CD4-positive, alpha-beta T cell (primary cell): ENCODE results near the gene SLC30A1. TPM values are rescaled to one million over a fixed set of nuclear protein-coding genes. Genes with fewer than 3 reads are reported as not detected.

Source experiments
- ATAC-seq: fragments of 200-7000 bp; cut with Tn5 transposase; one replicate; pipeline ENCODE4 v1.10.0; 2022; ENCODE audit warnings: mild to moderate bottlenecking; ENCODE audit not compliant: poor library complexity
- CTCF ChIA-PET: fragments of 350-600 bp; sonication (Branson Sonifier 250); formaldehyde crosslinking; loops from one replicate; lab custom pipeline; 2021; ENCODE audit warnings: antibody characterized with exemption, inconsistent platforms; lab: Charles Lee
- POLR2A ChIA-PET: fragments of 350-600 bp; sonication (Branson Sonifier 250); formaldehyde crosslinking; loops from one replicate; lab custom pipeline; 2021; ENCODE audit warnings: antibody characterized with exemption, inconsistent platforms; lab: Charles Lee
- DNase-seq, 14 experiments: peaks; one replicate each; pipeline ENCODE4 v3.0.0-alpha.2; 2013 to 2020; ENCODE audit warnings: mixed read lengths in 2 of 14
- H3K27ac ChIP-seq, 2 donors: one replicate each; pipeline versions ENCODE4 v1.5.1 to v1.7.0; 2013; ENCODE audit warnings: low read length in 2 of 2, low read depth in 1 of 2, mild to moderate bottlenecking in 1 of 2
- H3K27me3 ChIP-seq, 2 experiments: 1 replicate in 1 of 2; 2 replicates in 1 of 2; pipeline versions ENCODE4 v1.6.1 to v1.7.0; 2013; ENCODE audit warnings: low read length in 2 of 2, control low read depth in 1 of 2, mild to moderate bottlenecking in 1 of 2, moderate library complexity in 1 of 2; ENCODE audit not compliant: insufficient read depth in 2 of 2, control insufficient read depth in 1 of 2
- H3K36me3 ChIP-seq: one replicate; pipeline ENCODE4 v1.6.1; 2013; ENCODE audit warnings: low read length, control low read depth; ENCODE audit not compliant: insufficient read depth
- H3K4me1 ChIP-seq: one replicate; pipeline ENCODE4 v1.6.1; 2013; ENCODE audit warnings: low read length, control low read depth; ENCODE audit not compliant: insufficient read depth
- H3K4me3 ChIP-seq: one replicate; pipeline ENCODE4 v1.5.1; 2013; ENCODE audit warnings: mild to moderate bottlenecking, low read length, moderate library complexity
- H3K9me3 ChIP-seq, 2 experiments: 1 replicate in 1 of 2; 2 replicates in 1 of 2; pipeline versions ENCODE4 v1.6.1 to v1.7.0; 2013; ENCODE audit warnings: low read length in 2 of 2, mild to moderate bottlenecking in 2 of 2, control low read depth in 1 of 2, moderate library complexity in 1 of 2; ENCODE audit not compliant: control insufficient read depth in 1 of 2, insufficient read depth in 1 of 2
- H3K27ac Mint-ChIP-seq: one replicate; pipeline ENCODE4 v1.8.0; 2020; ENCODE audit warnings: mixed read lengths
- H3K27me3 Mint-ChIP-seq: one replicate; pipeline ENCODE4 v1.8.0; 2021; ENCODE audit warnings: mixed read lengths
- H3K36me3 Mint-ChIP-seq: one replicate; pipeline ENCODE4 v1.8.0; 2021; ENCODE audit warnings: low read depth, mixed read lengths
- H3K4me1 Mint-ChIP-seq: one replicate; pipeline ENCODE4 v1.8.0; 2021; ENCODE audit warnings: low read depth, mixed read lengths
- H3K4me3 Mint-ChIP-seq: one replicate; pipeline ENCODE4 v1.8.0; 2020; ENCODE audit warnings: mild to moderate bottlenecking, mixed read lengths
- H3K9me3 Mint-ChIP-seq: one replicate; pipeline ENCODE4 v1.8.0; 2020; ENCODE audit warnings: mixed read lengths
- CTCF ChIP-seq: fragments of 200-600 bp; IDR thresholded peaks from one replicate; pipeline ENCODE4 v1.8.0; 2022; ENCODE audit warnings: antibody characterized with exemption, mild to moderate bottlenecking
- intact Hi-C, 2 experiments: fragments of 100-400 bp; cut with DNase I in 1 of 2; cut with micrococcal nuclease in 1 of 2; formaldehyde crosslinking; loops; one replicate each; pipeline versions ENCODE4 v1.15.1 to v1.9.0; 2023 to 2025; cut with DNase I, micrococcal nuclease
- total RNA-seq, 174 experiments: library from RNA in 2 of 174; stranded (reverse) in 2 of 174; gene quantifications; one replicate each; pipeline ENCODE4 v1.2.3 and lab custom pipeline; 2021 to 2026

The SLC30A1 gene
- total RNA-seq, 2 experiments from 2014 or later = 6.0 TPM

DNA sequence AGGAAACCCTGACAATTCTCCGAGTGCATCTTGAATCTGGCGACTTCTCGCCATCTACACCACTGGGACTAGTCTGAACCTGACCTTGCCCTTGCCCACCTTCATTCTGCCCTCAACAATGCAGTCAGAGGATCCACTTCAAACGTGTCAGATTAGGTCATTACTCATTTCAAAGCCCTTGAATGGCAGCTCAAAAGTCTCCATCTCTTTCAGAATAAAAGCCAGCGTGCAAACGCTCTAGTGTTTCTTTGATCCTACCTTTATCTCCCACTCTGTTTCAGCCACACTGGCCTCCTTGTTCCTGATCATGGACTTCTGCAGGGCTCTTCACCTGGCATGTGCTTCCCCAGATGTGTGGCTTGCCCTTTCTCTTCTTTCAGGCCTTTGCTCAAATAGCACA, 31.3 kb downstream of the SLC30A1 start:
- CTCF ChIA-PET = no interaction called here
- H3K36me3 Mint-ChIP-seq = no peaks in the 10 kb centered on the region

DNA sequence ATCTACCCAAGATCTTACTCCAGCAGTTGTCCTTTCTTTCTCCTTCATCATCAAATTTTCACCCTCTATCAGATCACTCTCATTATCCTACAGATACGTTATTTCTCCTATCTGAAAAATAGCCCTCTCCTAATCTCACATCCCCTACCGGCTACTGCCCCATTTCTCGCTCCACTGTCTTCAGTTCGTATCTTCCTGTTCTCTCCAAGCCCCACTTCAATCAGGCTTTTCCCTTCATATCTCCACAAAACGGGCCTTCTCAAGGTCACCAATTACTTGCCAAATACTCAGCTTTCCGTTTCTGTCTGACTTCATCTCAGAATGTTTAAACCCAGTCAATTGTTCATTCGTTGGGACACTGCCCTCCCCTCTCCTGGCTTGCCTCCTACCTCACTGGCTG, 32.4 kb downstream of the SLC30A1 start:
- Mint-ChIP-seq H3K27ac (no peak overlapping the region), H3K9me3 (no peaks in the 10 kb centered on the region), H3K27me3 (peaks cover 5% of the 10 kb centered on the region), H3K4me1 (no peaks in the 10 kb centered on the region), H3K36me3 (no peaks in the 10 kb centered on the region), H3K4me3 (no peak overlapping the region)
- H3K4me1 ChIP-seq = no peaks in the 10 kb centered on the region
- ATAC-seq = no peak
- no peak overlapping the region for H3K27ac ChIP-seq
- H3K4me3 ChIP-seq = no peak overlapping the region
- H3K36me3 ChIP-seq = no peaks in the 10 kb centered on the region
- ChIA-PET POLR2A (no interaction called here), CTCF (no interaction called here)
- TF ChIP-seq CTCF = no peak
- intact Hi-C loops = no loop called here
- no peaks in the 10 kb centered on the region for H3K27me3 ChIP-seq
- no peaks in the 10 kb centered on the region for H3K9me3 ChIP-seq
- no peak for DNase-seq

More for the DNA sequence above, 31.3 kb downstream of the SLC30A1 start:
- Mint-ChIP-seq H3K27ac (no peak overlapping the region), H3K9me3 (no peaks in the 10 kb centered on the region), H3K4me3 (no peak overlapping the region), H3K27me3 (peaks cover 5% of the 10 kb centered on the region), H3K4me1 (no peaks in the 10 kb centered on the region)
- no peak for DNase-seq
- Histone ChIP-seq H3K4me3 (no peak overlapping the region), H3K36me3 (no peaks in the 10 kb centered on the region), H3K4me1 (no peaks in the 10 kb centered on the region), H3K27me3 (no peaks in the 10 kb centered on the region), H3K27ac (no peak overlapping the region), H3K9me3 (no peaks in the 10 kb centered on the region)
- ATAC-seq = no peak
- POLR2A ChIA-PET = no interaction called here
- TF ChIP-seq CTCF = no peak
- intact Hi-C loops = no loop called here

GRCh38 chr1:211543025-211543424, 35.9 kb downstream of the SLC30A1 start:
- CTCF ChIA-PET = interaction anchor here (0.6 to 1.1 kb wide), 2 partner anchors 9 to 253 kb away, joined by 3 read pairs; no protein-coding TSS in a partner anchor
- intact Hi-C loops = no loop called here

More at GRCh38 chr1:211543025-211543424, 35.9 kb downstream of the SLC30A1 start:
- TF ChIP-seq CTCF = no peak
- Histone ChIP-seq H3K36me3 (no peaks in the 10 kb centered on the region), H3K27ac (no peak overlapping the region), H3K4me3 (no peak overlapping the region), H3K4me1 (no peaks in the 10 kb centered on the region), H3K27me3 (no peaks in the 10 kb centered on the region), H3K9me3 (peaks cover 0 to 7% of the 10 kb centered on the region in 2 experiments)
- H3K27me3 Mint-ChIP-seq = peaks cover 5% of the 10 kb centered on the region
- ATAC-seq (no peak), DNase-seq (no peak)
- no peaks in the 10 kb centered on the region for H3K4me1 Mint-ChIP-seq
- no peaks in the 10 kb centered on the region for H3K36me3 Mint-ChIP-seq
- H3K27ac Mint-ChIP-seq = no peak overlapping the region
- H3K9me3 Mint-ChIP-seq = no peaks in the 10 kb centered on the region
- POLR2A ChIA-PET = interaction anchor here (0.6 kb wide), 1 partner anchor 479 kb away, joined by 4 read pairs; no protein-coding TSS in a partner anchor
- H3K4me3 Mint-ChIP-seq = no peak overlapping the region
